ENCODE data around the gene CITED2. TPM values are rescaled to one million over a fixed set of nuclear protein-coding genes. Genes with fewer than 3 reads are reported as not detected.
A peak's percentile ranks its signal among the peaks of the same experiment; 100 is the strongest.

Gene CITED2
- total RNA-seq, 1 donor from 2014 or later, result 36.3 TPM

GRCh38 chr6:139335447-139336210 is 38.8 kb downstream of the CITED2 start:
- FAIRE-seq (no peak), DNase-seq (ENCODE audit: low spot score in 2 of 2) (no peak)

- DNase-seq (ENCODE audit: low spot score in 2 of 2) (no peak), FAIRE-seq (no peak)
Measured at GRCh38 chr6:139334806-139335446, 39.5 kb downstream of the CITED2 start.

GRCh38 chr6:139330826-139331500 is 43.5 kb downstream of the CITED2 start:
- FAIRE-seq (no peak), DNase-seq (ENCODE audit: low spot score in 2 of 2) (no peak)

GRCh38 chr6:139330306-139330705 is 44.1 kb downstream of the CITED2 start:
- FAIRE-seq, result no peak

GRCh38 chr6:139329224-139329623 is 45.2 kb downstream of the CITED2 start:
- DNase-seq (ENCODE audit: low spot score in 2 of 2) (no peak), FAIRE-seq (no peak)

More at GRCh38 chr6:139330306-139330705, 44.1 kb downstream of the CITED2 start:
- no peak for DNase-seq (ENCODE audit: low spot score in 2 of 2)

GRCh38 chr6:139327038-139327437 is 47.4 kb downstream of the CITED2 start:
- no peak for DNase-seq (ENCODE audit: low spot score in 2 of 2)
- FAIRE-seq, result no peak

GRCh38 chr6:139325686-139326085 is 48.8 kb downstream of the CITED2 start:
- no peak for FAIRE-seq
- no peak for DNase-seq (ENCODE audit: low spot score in 2 of 2)

GRCh38 chr6:139325125-139325524 is 49.3 kb downstream of the CITED2 start:
- DNase-seq (ENCODE audit: low spot score in 2 of 2), result no peak
- FAIRE-seq, result no peak

- DNase-seq (ENCODE audit: low spot score in 2 of 2) (no peak), FAIRE-seq (no peak)
Measured at GRCh38 chr6:139324301-139324555, 50.2 kb downstream of the CITED2 start.

- FAIRE-seq, result no peak
- peak; percentile 2 to 29 for DNase-seq (ENCODE audit: low spot score in 2 of 2)
Measured at GRCh38 chr6:139323511-139324300, 50.7 kb downstream of the CITED2 start.

Other genes starting within 250 kb of the CITED2 start
- gene HECA, start 239.6 kb downstream of the CITED2 start, total RNA-seq, result 56.3 TPM
- 0.82 TPM for gene TXLNB, start 82.7 kb downstream of the CITED2 start, total RNA-seq